IMR-90 (cell line): Measurements from ENCODE around the gene TNS3. TPM values are rescaled to one million over a fixed set of nuclear protein-coding genes. Genes with fewer than 3 reads are reported as not detected.
A peak's percentile ranks its signal among the peaks of the same experiment; 100 is the strongest.

Experiments used
- ATAC-seq: fragments of 200-7000 bp; cut with Tn5 transposase; 2 replicates; pipeline ENCODE4 v1.9.1; 2020; ENCODE audit warnings: low read depth, mild to moderate bottlenecking, moderate library complexity
- BruUV-seq: library from RNA; stranded (reverse); fragments of 400-500 nt; replicated peaks from 2 replicates; lab custom pipeline; 2021; lab: Mats Ljungman, UMichigan
- CTCF ChIA-PET: fragments of 300-600 bp; formaldehyde crosslinking; extraction: SDS; loops from one replicate; lab custom pipeline; 2021; ENCODE audit warnings: antibody characterized with exemption; lab: Yijun Ruan, JAX
- POLR2A ChIA-PET: fragments of 300-600 bp; sonication (Branson Sonifier 250); formaldehyde crosslinking; loops from one replicate; lab custom pipeline; 2022; ENCODE audit warnings: antibody characterized with exemption; ENCODE audit not compliant: unreplicated experiment; lab: Charles Lee
- DNase-seq: peaks from one replicate; pipeline ENCODE4 v3.0.0; 2013
- H2AFZ ChIP-seq: replicated peaks from 2 replicates; pipeline ENCODE3; 2013; ENCODE audit warnings: low read length, mild to moderate bottlenecking; ENCODE audit not compliant: poor library complexity
- H2AK5ac ChIP-seq: 2 replicates; pipeline ENCODE4 v1.6.1; 2013; ENCODE audit warnings: low read depth, low read length, inconsistent platforms
- H2AK9ac ChIP-seq: replicated peaks from 2 replicates; pipeline ENCODE3; 2013; ENCODE audit warnings: mild to moderate bottlenecking, low read depth, low read length, moderate library complexity; ENCODE audit not compliant: poor library complexity
- H2BK120ac ChIP-seq: 2 replicates; pipeline ENCODE4 v1.6.1; 2013; ENCODE audit warnings: low read depth, low read length, inconsistent platforms
- H2BK15ac ChIP-seq: 3 replicates; pipeline ENCODE4 v1.6.1; 2013; ENCODE audit warnings: low read depth, low read length, inconsistent platforms
- H2BK20ac ChIP-seq: 2 replicates; pipeline ENCODE4 v1.6.1; 2013; ENCODE audit warnings: low read depth, mild to moderate bottlenecking, inconsistent platforms, low read length, moderate library complexity
- H2BK5ac ChIP-seq: 2 replicates; pipeline ENCODE4 v1.6.1; 2013; ENCODE audit warnings: mild to moderate bottlenecking, low read depth, low read length, inconsistent platforms; ENCODE audit not compliant: poor library complexity, severe bottlenecking
- H3K14ac ChIP-seq: replicated peaks from 2 replicates; pipeline ENCODE4 v1.6.1; 2013; ENCODE audit warnings: low read depth, low read length, inconsistent platforms
- H3K18ac ChIP-seq: 2 replicates; pipeline ENCODE4 v1.6.1; 2013; ENCODE audit warnings: low read depth, low read length, control low read depth
- H3K23ac ChIP-seq: 2 replicates; pipeline ENCODE4 v1.6.1; 2013; ENCODE audit warnings: low read depth, low read length, inconsistent platforms
- H3K27ac ChIP-seq: 2 replicates; pipeline ENCODE4 v1.5.1; 2013; ENCODE audit warnings: mild to moderate bottlenecking, control low read depth, low read length; ENCODE audit not compliant: insufficient read depth
- H3K27me3 ChIP-seq: 2 replicates; pipeline ENCODE4 v1.6.1; 2013; ENCODE audit warnings: low read length; ENCODE audit not compliant: control insufficient read depth, insufficient read depth
- H3K36me3 ChIP-seq: 2 replicates; pipeline ENCODE4 v1.6.1; 2013; ENCODE audit warnings: low read length, mixed read lengths; ENCODE audit not compliant: control insufficient read depth, insufficient read depth
- H3K4ac ChIP-seq: 2 replicates; pipeline ENCODE4 v1.6.1; 2013; ENCODE audit warnings: low read depth, low read length, inconsistent platforms
- H3K4me1 ChIP-seq: 2 replicates; pipeline ENCODE4 v1.6.1; 2013; ENCODE audit warnings: low read length, mixed read lengths; ENCODE audit not compliant: control insufficient read depth, insufficient read depth
- H3K4me2 ChIP-seq: 2 replicates; pipeline ENCODE4 v1.6.1; 2013; ENCODE audit warnings: low read depth, mild to moderate bottlenecking, control low read depth, low read length, moderate library complexity
- H3K4me3 ChIP-seq: 2 replicates; pipeline ENCODE4 v1.5.1; 2013; ENCODE audit warnings: low read depth, mild to moderate bottlenecking, control low read depth, low read length, moderate library complexity; ENCODE audit not compliant: insufficient read depth
- H3K56ac ChIP-seq: 2 replicates; pipeline ENCODE4 v1.6.1; 2013; ENCODE audit warnings: low read length, inconsistent platforms; ENCODE audit not compliant: insufficient read depth; ENCODE audit errors: extremely low read depth
- H3K79me1 ChIP-seq, 2 experiments: 2 replicates each; pipeline ENCODE4 v1.6.1; 2013; ENCODE audit warnings: low read length in 2 of 2, inconsistent platforms in 1 of 2, low read depth in 1 of 2
- H3K9ac ChIP-seq: 2 replicates; pipeline ENCODE4 v1.6.1; 2013; ENCODE audit warnings: low read depth, low read length, control low read depth
- H3K9me1 ChIP-seq: 2 replicates; pipeline ENCODE4 v1.6.1; 2013; ENCODE audit warnings: low read length, inconsistent platforms; ENCODE audit not compliant: insufficient read depth
- H3K9me3 ChIP-seq: 2 replicates; pipeline ENCODE4 v1.6.1; 2013; ENCODE audit warnings: low read length; ENCODE audit not compliant: control insufficient read depth, insufficient read depth
- H4K20me1 ChIP-seq: 2 replicates; pipeline ENCODE4 v1.6.1; 2013; ENCODE audit warnings: low read length, inconsistent platforms; ENCODE audit not compliant: insufficient read depth
- H4K5ac ChIP-seq: 2 replicates; pipeline ENCODE4 v1.6.1; 2013; ENCODE audit warnings: mild to moderate bottlenecking, low read depth, low read length, control low read depth
- H4K8ac ChIP-seq, 2 experiments: 2 replicates each; pipeline ENCODE4 v1.6.1; 2013; ENCODE audit warnings: low read depth in 2 of 2, low read length in 2 of 2, control low read depth in 1 of 2, inconsistent platforms in 1 of 2
- H4K91ac ChIP-seq: 2 replicates; pipeline ENCODE4 v1.6.1; 2013; ENCODE audit warnings: low read depth, low read length, inconsistent platforms; ENCODE audit not compliant: insufficient read depth
- CEBPB ChIP-seq: IDR thresholded peaks from 2 replicates; pipeline ENCODE4 v1.6.1; 2012; ENCODE audit warnings: low read depth, low read length, improper control_type of control experiment
- FOS ChIP-seq: fragments of 150-350 bp; IDR thresholded peaks from 2 replicates; pipeline ENCODE4 v1.6.1; 2016; ENCODE audit warnings: low read depth, low read length
- MAFK ChIP-seq: IDR thresholded peaks from 2 replicates; pipeline ENCODE4 v1.6.1; 2012; ENCODE audit warnings: low read depth, low read length, improper control_type of control experiment
- MAZ ChIP-seq: IDR thresholded peaks from 2 replicates; pipeline ENCODE4 v1.6.1; 2012; ENCODE audit warnings: low read depth, mild to moderate bottlenecking, low read length, improper control_type of control experiment, moderate library complexity, borderline replicate concordance
- MXI1 ChIP-seq: IDR thresholded peaks from 2 replicates; pipeline ENCODE4 v1.6.1; 2012; ENCODE audit warnings: low read depth, mild to moderate bottlenecking, low read length, moderate library complexity, borderline replicate concordance
- NFE2L2 ChIP-seq: fragments of 150-350 bp; IDR thresholded peaks from 2 replicates; pipeline ENCODE4 v1.6.1; 2016; ENCODE audit warnings: low read depth, mild to moderate bottlenecking, low read length
- POLR2A ChIP-seq: IDR thresholded peaks from 2 replicates; pipeline ENCODE4 v1.6.1; 2012; ENCODE audit warnings: mild to moderate bottlenecking, low read depth, low read length
- RCOR1 ChIP-seq: IDR thresholded peaks from 2 replicates; pipeline ENCODE4 v1.6.1; 2012; ENCODE audit warnings: mild to moderate bottlenecking, low read length, improper control_type of control experiment; ENCODE audit not compliant: insufficient replicate concordance
- WGBS, 2 experiments: methylation state at CpG; one replicate each; pipeline versions ENCODE4 v1.1.5 to v1.1.7; 2013; ENCODE audit warnings: missing lambda C conversion rate in 2 of 2; ENCODE audit not compliant: insufficient read length in 1 of 2; ENCODE audit errors: extremely low coverage in 2 of 2; 5-methylcytosine and 5-hydroxymethylcytosine counted together
- dilution Hi-C: fragments of 300-500 bp; cut with HindIII; formaldehyde crosslinking; loops from one replicate; pipeline ENCODE4 v1.14.3; 2018; ENCODE audit warnings: low sequenced_read_pairs; ENCODE audit not compliant: unreplicated experiment
- in situ Hi-C: fragments of 300-500 bp; cut with MboI; formaldehyde crosslinking; loops from 3 replicates; pipeline ENCODE4 v1.14.3; 2019; ENCODE audit warnings: low sequenced_read_pairs, inconsistent platforms, mixed read lengths
- intact Hi-C: fragments of 100-400 bp; cut with micrococcal nuclease; formaldehyde crosslinking; loops from 2 replicates; pipeline ENCODE4 v1.10.0; 2022
- polyA plus RNA-seq, 3 experiments: library from polyadenylated mRNA; depleted of rRNA; stranded (reverse); fragments of >200 nt; gene quantifications; 2 replicates each; pipeline ENCODE4 v1.2.3, GENCODE V29; 2012; ENCODE audit warnings: low replicate concordance in 1 of 3
- total RNA-seq: library from RNA; depleted of rRNA; stranded (reverse); fragments of >200 nt; gene quantifications from 2 replicates; pipeline ENCODE4 v1.2.3, GENCODE V29; 2012

Gene TNS3
- total and polyA plus RNA-seq, 2 of the 4 experiments (the other 2 are of a cell fraction) = 64.3 to 79.2 TPM

- no peaks in the 10 kb centered on the region; the same call in 1 of the 2 replicates for H4K20me1 ChIP-seq
- peak overlapping the region; percentile 77 for H3K27ac ChIP-seq
- peaks cover 4% of the 10 kb centered on the region for H3K36me3 ChIP-seq
- peak overlapping the region; percentile 98 for H2AK9ac ChIP-seq
- H3K56ac ChIP-seq = peak overlapping the region; percentile 95
- in situ Hi-C loops (loop anchor here (10.0 kb wide), 1 partner anchor 233 kb away; no protein-coding TSS in a partner anchor), intact Hi-C loops (loop anchor here (1.0 to 10.0 kb wide), 6 partner anchors 23 to 363 kb away; partner anchors contain the start of gene PKD1L1), dilution Hi-C loops (no loop called here)
- peak overlapping the region; percentile 88; the same call in 1 of the 2 replicates for H2AK5ac ChIP-seq
- ChIA-PET POLR2A (interaction anchor here (0.5 to 1.1 kb wide), 4 partner anchors 12 to 131 kb away, joined by 3 to 16 read pairs (median 8); no protein-coding TSS in a partner anchor), CTCF (interaction anchor here (0.6 to 0.7 kb wide), 2 partner anchors 42 to 59 kb away, joined by 3 read pairs; no protein-coding TSS in a partner anchor)
- H2AFZ ChIP-seq = peak overlapping the region; percentile 83
- no TSS peak for BruUV-seq
- H4K5ac ChIP-seq = peak overlapping the region; percentile 54
- H2BK120ac ChIP-seq = peak overlapping the region; percentile 95
- H2BK20ac ChIP-seq = peak overlapping the region; percentile 60; the same call in 1 of the 2 replicates
- peaks cover 37% of the 10 kb centered on the region for H3K4me1 ChIP-seq
- peaks cover 20 to 49% of the 10 kb centered on the region in 2 experiments for H3K79me1 ChIP-seq
- peak overlapping the region; percentile 97 for H3K23ac ChIP-seq
- peak overlapping the region; percentile 94 for H3K18ac ChIP-seq
- ATAC-seq (peak; percentile 15), DNase-seq (no peak)
- H3K4me3 ChIP-seq = peak overlapping the region; percentile 79
- peak overlapping the region; percentile 86 to 87 for H4K8ac ChIP-seq
- no peaks in the 10 kb centered on the region for H3K9me3 ChIP-seq
- WGBS, 2 experiments = 0% methylated on average over 16 of the region's 33 CpGs; no CpG with 5 or more reads in 1 of the 2 experiments
- H2BK15ac ChIP-seq = peak overlapping the region; percentile 55; the same call in 2 of the 3 replicates
- H4K91ac ChIP-seq = peak overlapping the region; percentile 98
- peak overlapping the region; percentile 89 for H2BK5ac ChIP-seq
- H3K4me2 ChIP-seq = peak overlapping the region; percentile 78
- no peak for TF ChIP-seq MXI1
- TF ChIP-seq NFE2L2 = no peak
- no peak for TF ChIP-seq CEBPB
- TF ChIP-seq MAZ = no peak
- peak; percentile 17 for TF ChIP-seq POLR2A
- TF ChIP-seq RCOR1 = no peak
- no peak for TF ChIP-seq MAFK
- no peak for TF ChIP-seq FOS
- H3K14ac ChIP-seq = peak overlapping the region; percentile 98
- peak overlapping the region; percentile 96 for H3K9ac ChIP-seq
- no peaks in the 10 kb centered on the region for H3K27me3 ChIP-seq
- H3K4ac ChIP-seq = peak overlapping the region; percentile 97
- H3K9me1 ChIP-seq = peaks cover 25% of the 10 kb centered on the region
Measured at GRCh38 chr7:47581438-47581803, 490 bp downstream of the TNS3 start.
